Esophagus muscularis mucosa (tissue), 2 donors: Measurements from ENCODE around the gene ADAD1.

Experiments used
- POLR2A ChIP-seq: fragments of 450-650 bp; IDR thresholded peaks from one replicate; pipeline ENCODE4 v1.6.1; 2017; ENCODE audit warnings: antibody characterized with exemption, moderate library complexity, mild to moderate bottlenecking, low read depth
- POLR2AphosphoS5 ChIP-seq, 2 donors: sonication (generic); formaldehyde crosslinking; IDR thresholded peaks; one replicate each; pipeline ENCODE4 v1.6.1; 2017; ENCODE audit warnings: antibody characterized with exemption in 2 of 2

- TF ChIP-seq POLR2A, result no peak
- no peak for TF ChIP-seq POLR2AphosphoS5 (IDR thresholded peaks at IDR 0.05)
These were observed 14.5 kb downstream of the ADAD1 start for GRCh38 chr4:122393276-122393675.
